ENCODE results near the gene SLIT3.

SLIT3 gene

GRCh38 chr5:168712280-168712924 lies 588.5 kb downstream of the SLIT3 start:
- DNase-seq, result peak; percentile 68

- DNase-seq, result no peak
Measured at GRCh38 chr5:168710706-168711105, 590.2 kb downstream of the SLIT3 start.

GRCh38 chr5:168707716-168708695 lies 592.9 kb downstream of the SLIT3 start:
- no peak for DNase-seq

- peak; percentile 5 for DNase-seq
Measured at GRCh38 chr5:168706655-168707069, 594.3 kb downstream of the SLIT3 start.

- DNase-seq, result no peak
Measured at GRCh38 chr5:168705321-168705720, 595.6 kb downstream of the SLIT3 start.

- DNase-seq, result no peak
Measured at GRCh38 chr5:168702511-168702910, 598.4 kb downstream of the SLIT3 start.

- no peak for DNase-seq
Measured at GRCh38 chr5:168701641-168702040, 599.3 kb downstream of the SLIT3 start.

GRCh38 chr5:168699002-168699401 lies 601.9 kb downstream of the SLIT3 start:
- DNase-seq, result no peak

- no peak for DNase-seq
Measured at GRCh38 chr5:168697034-168697720, 603.8 kb downstream of the SLIT3 start.

- DNase-seq, result no peak
Measured at GRCh38 chr5:168696611-168697010, 604.3 kb downstream of the SLIT3 start.

- no peak for DNase-seq
Measured at GRCh38 chr5:168695301-168695835, 605.6 kb downstream of the SLIT3 start.

GRCh38 chr5:168694289-168694688 lies 606.6 kb downstream of the SLIT3 start:
- DNase-seq, result no peak

- DNase-seq, result no peak
Measured at GRCh38 chr5:168693883-168694282, 607.1 kb downstream of the SLIT3 start.

- no peak for DNase-seq
Measured at GRCh38 chr5:168693297-168693696, 607.6 kb downstream of the SLIT3 start.

- no peak for DNase-seq
Measured at GRCh38 chr5:168691891-168692290, 609.0 kb downstream of the SLIT3 start.

- DNase-seq, result no peak
Measured at GRCh38 chr5:168689260-168689659, 611.7 kb downstream of the SLIT3 start.

- no peak for DNase-seq
Measured at GRCh38 chr5:168686837-168687236, 614.1 kb downstream of the SLIT3 start.

- no peak for DNase-seq
Measured at GRCh38 chr5:168685566-168685965, 615.4 kb downstream of the SLIT3 start.

- DNase-seq, result no peak
Measured at GRCh38 chr5:168683927-168684295, 617.0 kb downstream of the SLIT3 start.

- no peak for DNase-seq
Measured at GRCh38 chr5:168683247-168683926, 617.6 kb downstream of the SLIT3 start.

- no peak for DNase-seq
Measured at GRCh38 chr5:168681556-168682183, 619.3 kb downstream of the SLIT3 start.

GRCh38 chr5:168680395-168680794 lies 620.5 kb downstream of the SLIT3 start:
- no peak for DNase-seq

Measured in T1000 (cell line).